ENCODE results near the gene DZIP3.
A peak's percentile ranks its signal among the peaks of the same experiment; 100 is the strongest.

The DZIP3 gene

GRCh38 chr3:108589081-108589997 lies at the start of gene DZIP3, which contains the start of gene CIP2A:
Gene DZIP3 (plus strand): TSS chr3:108589722. CDS start chr3:108605407, 15,685 bp downstream.
Gene CIP2A (minus strand): TSS chr3:108589438. CDS start chr3:108589375, 63 bp downstream.
- peak; percentile 80 for DNase-seq

- DNase-seq: no peak
These were observed 43.3 kb upstream of the DZIP3 start for GRCh38 chr3:108546247-108546646.

- DNase-seq: no peak
These were observed 42.8 kb upstream of the DZIP3 start for GRCh38 chr3:108546692-108547091.

- no peak for DNase-seq
These were observed 41.2 kb upstream of the DZIP3 start for GRCh38 chr3:108548304-108548703.

GRCh38 chr3:108548886-108549285 lies 40.6 kb upstream of the DZIP3 start:
- DNase-seq: no peak

GRCh38 chr3:108552267-108553159 lies 37.0 kb upstream of the DZIP3 start:
- peak; percentile 29 for DNase-seq

GRCh38 chr3:108554229-108554628 lies 35.3 kb upstream of the DZIP3 start:
- DNase-seq: no peak

GRCh38 chr3:108554913-108555571 lies 34.5 kb upstream of the DZIP3 start:
- no peak for DNase-seq

- no peak for DNase-seq
These were observed 33.4 kb upstream of the DZIP3 start for GRCh38 chr3:108555966-108556581.

- no peak for DNase-seq
These were observed 27.0 kb upstream of the DZIP3 start for GRCh38 chr3:108562565-108562964.

GRCh38 chr3:108564564-108564963 lies 25.0 kb upstream of the DZIP3 start:
- peak; percentile 2 for DNase-seq

- peak; percentile 2 for DNase-seq
These were observed 24.0 kb upstream of the DZIP3 start for GRCh38 chr3:108565506-108565905.

GRCh38 chr3:108566599-108566998 lies 22.9 kb upstream of the DZIP3 start:
- DNase-seq: no peak

GRCh38 chr3:108569336-108569735 lies 20.2 kb upstream of the DZIP3 start:
- DNase-seq: no peak

GRCh38 chr3:108578064-108578463 lies 11.5 kb upstream of the DZIP3 start:
- DNase-seq: no peak

- DNase-seq: peak; percentile 72
These were observed 921 bp upstream of the DZIP3 start for GRCh38 chr3:108588601-108589000.

GRCh38 chr3:108589998-108590323 lies 439 bp downstream of the DZIP3 start:
- DNase-seq: no peak

GRCh38 chr3:108590460-108590859 lies 938 bp downstream of the DZIP3 start:
- DNase-seq: no peak

GRCh38 chr3:108595321-108595720 lies 5.8 kb downstream of the DZIP3 start:
- DNase-seq: no peak

- DNase-seq: no peak
These were observed 8.9 kb downstream of the DZIP3 start for GRCh38 chr3:108598375-108598774.

GRCh38 chr3:108599677-108600409 lies 10.3 kb downstream of the DZIP3 start:
- no peak for DNase-seq
